HFFc6 (cell line): ENCODE data around the gene KISS1R. TPM values are rescaled to one million over a fixed set of nuclear protein-coding genes. Genes with fewer than 3 reads are reported as not detected.
"Not testable (repeated sequence)": the region's sequence is repeated elsewhere in the genome, so short reads cannot be mapped to it uniquely, and the experiment has no call there.

Experiments used
- DNase-seq: peaks from one replicate; pipeline ENCODE4 v3.0.0-alpha.2; 2018
- H3K27ac Mint-ChIP-seq: 2 replicates; pipeline ENCODE4 v1.8.0; 2020; ENCODE audit warnings: mild to moderate bottlenecking, mixed read lengths
- H3K27me3 Mint-ChIP-seq: 2 replicates; pipeline ENCODE4 v1.8.0; 2021; ENCODE audit warnings: mild to moderate bottlenecking, moderate library complexity, mixed read lengths; ENCODE audit not compliant: insufficient read depth
- H3K36me3 Mint-ChIP-seq: 2 replicates; pipeline ENCODE4 v1.8.0; 2021; ENCODE audit warnings: low read depth, mixed read lengths
- H3K4me1 Mint-ChIP-seq: 2 replicates; pipeline ENCODE4 v1.8.0; 2020; ENCODE audit warnings: low read depth, mixed read lengths
- H3K4me3 Mint-ChIP-seq: 2 replicates; pipeline ENCODE4 v1.8.0; 2020; ENCODE audit warnings: mild to moderate bottlenecking, moderate library complexity, mixed read lengths
- H3K9me3 Mint-ChIP-seq: 2 replicates; pipeline ENCODE4 v1.8.0; 2020; ENCODE audit warnings: mild to moderate bottlenecking, mixed read lengths
- total RNA-seq, 6 experiments: library from RNA; stranded (reverse); fragmentation: NEBNext Ultra II Directional; extraction: Animal tissue kit (Norgen Biotek cat#: 25700); gene quantifications; 2 replicates in 1 of 6; 3 replicates in 5 of 6; pipeline ENCODE4 v1.2.3, GENCODE V29; 2021
- TF ChIP-seq, protein P1 (sequence below): fragments of 200-600 bp; sonication (generic); IDR thresholded peaks from 2 replicates; pipeline ENCODE4 v1.5.0; 2021; ENCODE audit warnings: antibody characterized with exemption, mild to moderate bottlenecking

Gene KISS1R
- total RNA-seq, 6 experiments from 2014 or later: not detected

DNA sequence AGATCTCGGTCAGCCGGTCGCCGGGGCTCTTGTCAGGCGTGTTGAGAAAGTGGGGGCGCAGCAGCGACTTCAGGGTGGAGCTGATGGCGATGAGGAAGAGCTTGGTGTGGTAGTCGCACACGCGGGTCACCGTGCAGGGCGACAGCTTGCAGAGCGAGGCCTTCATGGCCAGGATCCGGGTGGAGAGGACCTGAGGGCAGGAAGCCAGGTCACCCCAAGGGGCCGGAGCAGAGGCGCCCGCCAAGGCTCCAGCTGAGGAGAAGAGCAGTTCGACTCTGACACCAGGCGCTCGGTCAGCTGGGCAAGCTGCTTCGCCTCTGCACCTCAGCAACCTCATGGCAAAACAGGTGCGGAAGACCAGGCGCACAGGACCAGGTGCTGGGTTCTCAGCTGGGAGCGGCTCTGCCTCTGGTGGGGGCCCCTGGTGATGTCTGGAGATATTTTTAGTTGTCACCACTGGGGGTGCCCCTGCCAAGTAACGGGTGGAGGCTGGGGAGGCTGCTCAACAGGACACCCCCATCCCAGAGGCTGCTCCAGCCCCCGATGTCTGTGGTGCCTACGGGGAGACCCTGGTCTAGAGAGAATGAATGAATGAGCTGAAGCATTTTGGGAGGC lies 41.8 kb upstream of the KISS1R start:
- H3K4me3 Mint-ChIP-seq: no peak overlapping the region
- H3K36me3 Mint-ChIP-seq: peaks cover 7% of the 10 kb centered on the region; the same call in 1 of the 2 replicates
- TF ChIP-seq, protein P1, sequence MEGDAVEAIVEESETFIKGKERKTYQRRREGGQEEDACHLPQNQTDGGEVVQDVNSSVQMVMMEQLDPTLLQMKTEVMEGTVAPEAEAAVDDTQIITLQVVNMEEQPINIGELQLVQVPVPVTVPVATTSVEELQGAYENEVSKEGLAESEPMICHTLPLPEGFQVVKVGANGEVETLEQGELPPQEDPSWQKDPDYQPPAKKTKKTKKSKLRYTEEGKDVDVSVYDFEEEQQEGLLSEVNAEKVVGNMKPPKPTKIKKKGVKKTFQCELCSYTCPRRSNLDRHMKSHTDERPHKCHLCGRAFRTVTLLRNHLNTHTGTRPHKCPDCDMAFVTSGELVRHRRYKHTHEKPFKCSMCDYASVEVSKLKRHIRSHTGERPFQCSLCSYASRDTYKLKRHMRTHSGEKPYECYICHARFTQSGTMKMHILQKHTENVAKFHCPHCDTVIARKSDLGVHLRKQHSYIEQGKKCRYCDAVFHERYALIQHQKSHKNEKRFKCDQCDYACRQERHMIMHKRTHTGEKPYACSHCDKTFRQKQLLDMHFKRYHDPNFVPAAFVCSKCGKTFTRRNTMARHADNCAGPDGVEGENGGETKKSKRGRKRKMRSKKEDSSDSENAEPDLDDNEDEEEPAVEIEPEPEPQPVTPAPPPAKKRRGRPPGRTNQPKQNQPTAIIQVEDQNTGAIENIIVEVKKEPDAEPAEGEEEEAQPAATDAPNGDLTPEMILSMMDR: no peak
- H3K9me3 Mint-ChIP-seq: no peaks in the 10 kb centered on the region
- no peak overlapping the region for H3K27ac Mint-ChIP-seq
- H3K27me3 Mint-ChIP-seq: peaks cover 4% of the 10 kb centered on the region
- DNase-seq: no peak
- peaks cover 1% of the 10 kb centered on the region for H3K4me1 Mint-ChIP-seq

DNA sequence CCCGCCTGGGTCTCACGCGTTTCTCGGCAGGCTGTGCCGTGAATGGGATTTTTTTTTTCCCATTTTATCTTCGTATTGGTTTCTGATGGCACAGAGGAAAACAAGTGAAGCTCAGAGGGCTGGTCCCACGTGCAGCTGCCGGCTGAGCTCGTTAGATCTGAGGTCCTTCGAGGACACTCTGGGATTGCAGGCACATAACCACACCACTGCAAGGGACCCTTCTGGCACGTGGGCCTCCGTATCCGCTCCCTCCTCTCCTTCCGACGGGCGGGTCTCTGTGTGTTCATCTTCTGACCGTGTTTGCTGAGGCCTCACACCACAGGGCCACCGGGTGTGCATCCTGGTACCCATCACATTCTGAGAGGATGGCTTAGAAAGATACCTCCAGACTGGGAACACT lies 41.0 kb upstream of the KISS1R start:
- TF ChIP-seq, protein P1: no peak
- peaks cover 10% of the 10 kb centered on the region for H3K36me3 Mint-ChIP-seq
- DNase-seq: no peak
- no peaks in the 10 kb centered on the region for H3K9me3 Mint-ChIP-seq
- H3K27ac Mint-ChIP-seq: no peak overlapping the region
- no peaks in the 10 kb centered on the region for H3K4me1 Mint-ChIP-seq
- H3K4me3 Mint-ChIP-seq: no peak overlapping the region
- peaks cover 4% of the 10 kb centered on the region; the same call in 1 of the 2 replicates for H3K27me3 Mint-ChIP-seq

DNA sequence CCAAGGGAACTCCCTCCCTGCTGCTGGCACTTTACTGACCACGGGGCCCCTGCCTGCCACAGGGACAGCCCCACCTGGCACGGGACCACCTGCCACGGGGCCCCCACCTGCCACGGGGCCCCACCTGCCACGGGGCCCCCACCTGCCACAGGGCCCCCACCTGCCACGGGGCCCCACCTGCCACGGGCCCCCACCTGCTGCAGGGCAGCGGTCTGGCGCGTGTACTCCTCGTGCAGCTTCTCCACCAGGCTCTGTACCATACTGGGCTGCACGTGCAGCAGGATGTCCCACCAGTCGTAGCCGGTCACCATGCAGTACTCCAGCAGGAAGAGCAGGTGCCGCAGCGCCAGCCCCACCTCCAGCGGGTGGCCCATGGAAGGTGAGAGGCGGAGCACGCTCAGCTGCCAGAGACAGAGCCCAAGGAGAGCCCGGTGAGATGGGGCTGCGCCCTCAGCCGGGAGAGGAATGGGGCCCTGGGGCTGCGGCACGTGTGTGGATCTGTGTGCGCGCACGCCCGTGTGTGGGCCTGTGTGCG lies 40.3 kb upstream of the KISS1R start:
- peaks cover 4% of the 10 kb centered on the region; the same call in 1 of the 2 replicates for H3K27me3 Mint-ChIP-seq
- H3K4me3 Mint-ChIP-seq: no peak overlapping the region
- no peaks in the 10 kb centered on the region for H3K9me3 Mint-ChIP-seq
- H3K36me3 Mint-ChIP-seq: peaks cover 17% of the 10 kb centered on the region
- no peaks in the 10 kb centered on the region for H3K4me1 Mint-ChIP-seq
- H3K27ac Mint-ChIP-seq: no peak overlapping the region
- no peak for DNase-seq
- TF ChIP-seq, protein P1: no peak

DNA sequence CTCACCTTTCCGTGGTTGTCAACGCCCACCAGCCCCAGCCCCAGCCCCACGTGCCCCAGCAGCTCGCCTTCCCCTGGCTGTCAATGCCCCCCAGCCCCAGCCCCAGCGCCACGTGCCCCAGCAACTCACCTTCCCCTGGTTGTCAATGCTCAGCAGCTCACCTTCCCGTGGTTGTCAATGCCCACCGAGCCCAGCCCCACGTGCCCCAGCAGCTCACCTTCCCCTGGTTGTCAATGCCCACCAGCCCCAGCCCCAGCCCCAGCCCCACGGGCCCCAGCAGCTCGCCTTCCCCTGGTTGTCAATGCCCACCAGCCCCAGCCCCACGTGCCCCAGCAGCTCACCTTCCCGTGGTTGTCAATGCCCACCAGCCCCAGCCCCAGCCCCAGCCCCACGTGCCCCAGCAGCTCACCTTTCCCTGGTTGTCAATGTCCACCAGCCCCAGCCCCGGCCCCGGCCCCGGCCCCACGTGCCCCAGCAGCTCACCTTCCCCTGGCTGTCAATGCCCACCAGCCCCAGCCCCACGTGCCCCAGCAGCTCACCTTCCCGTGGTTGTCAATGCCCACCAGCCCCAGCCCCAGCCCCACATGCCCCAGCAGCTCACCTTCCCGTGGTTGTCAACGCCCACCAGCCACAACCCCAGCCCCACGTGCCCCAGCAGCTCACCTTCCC lies 39.0 kb upstream of the KISS1R start:
- not testable (repeated sequence) for H3K27ac Mint-ChIP-seq, H3K27me3 Mint-ChIP-seq, H3K9me3 Mint-ChIP-seq, H3K4me3 Mint-ChIP-seq, H3K4me1 Mint-ChIP-seq, DNase-seq
- H3K36me3 Mint-ChIP-seq: peaks cover 24% of the 10 kb centered on the region

DNA sequence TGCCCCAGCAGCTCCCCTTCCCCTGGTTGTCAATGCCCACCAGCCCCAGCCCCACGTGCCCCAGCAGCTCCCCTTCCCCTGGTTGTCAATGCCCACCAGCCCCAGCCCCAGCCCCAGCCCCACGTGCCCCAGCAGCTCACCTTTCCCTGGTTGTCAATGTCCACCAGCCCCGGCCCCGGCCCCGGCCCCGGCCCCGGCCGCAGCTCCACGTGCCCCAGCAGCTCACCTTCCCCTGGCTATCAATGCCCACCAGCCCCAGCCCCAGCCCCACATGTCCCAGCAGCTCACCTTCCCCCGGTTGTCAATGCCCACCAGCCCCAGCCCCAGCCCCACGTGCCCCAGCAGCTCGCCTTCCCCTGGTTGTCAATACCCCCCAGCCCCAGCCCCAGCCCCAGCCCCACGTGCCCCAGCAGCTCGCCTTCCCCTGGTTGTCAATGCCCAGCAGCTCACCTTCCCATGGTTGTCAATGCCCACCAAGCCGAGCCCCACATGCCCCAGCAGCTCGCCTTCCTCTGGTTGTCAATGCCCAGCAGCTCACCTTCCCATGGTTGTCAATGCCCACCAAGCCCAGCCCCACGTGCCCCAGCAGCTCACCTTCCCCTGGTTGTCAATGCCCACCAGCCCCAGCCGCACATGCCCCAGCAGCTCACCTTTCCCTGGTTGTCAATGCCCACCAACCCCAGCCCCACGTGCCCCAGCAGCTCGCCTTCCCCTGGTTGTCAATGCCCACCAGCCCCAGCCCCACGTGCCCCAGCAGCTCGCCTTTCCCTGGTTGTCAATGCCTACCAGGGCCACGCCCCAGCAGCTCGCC lies 38.2 kb upstream of the KISS1R start:
- peaks cover 24% of the 10 kb centered on the region for H3K36me3 Mint-ChIP-seq
- not testable (repeated sequence) for H3K27ac Mint-ChIP-seq, H3K27me3 Mint-ChIP-seq, DNase-seq, H3K9me3 Mint-ChIP-seq, H3K4me1 Mint-ChIP-seq, H3K4me3 Mint-ChIP-seq

DNA sequence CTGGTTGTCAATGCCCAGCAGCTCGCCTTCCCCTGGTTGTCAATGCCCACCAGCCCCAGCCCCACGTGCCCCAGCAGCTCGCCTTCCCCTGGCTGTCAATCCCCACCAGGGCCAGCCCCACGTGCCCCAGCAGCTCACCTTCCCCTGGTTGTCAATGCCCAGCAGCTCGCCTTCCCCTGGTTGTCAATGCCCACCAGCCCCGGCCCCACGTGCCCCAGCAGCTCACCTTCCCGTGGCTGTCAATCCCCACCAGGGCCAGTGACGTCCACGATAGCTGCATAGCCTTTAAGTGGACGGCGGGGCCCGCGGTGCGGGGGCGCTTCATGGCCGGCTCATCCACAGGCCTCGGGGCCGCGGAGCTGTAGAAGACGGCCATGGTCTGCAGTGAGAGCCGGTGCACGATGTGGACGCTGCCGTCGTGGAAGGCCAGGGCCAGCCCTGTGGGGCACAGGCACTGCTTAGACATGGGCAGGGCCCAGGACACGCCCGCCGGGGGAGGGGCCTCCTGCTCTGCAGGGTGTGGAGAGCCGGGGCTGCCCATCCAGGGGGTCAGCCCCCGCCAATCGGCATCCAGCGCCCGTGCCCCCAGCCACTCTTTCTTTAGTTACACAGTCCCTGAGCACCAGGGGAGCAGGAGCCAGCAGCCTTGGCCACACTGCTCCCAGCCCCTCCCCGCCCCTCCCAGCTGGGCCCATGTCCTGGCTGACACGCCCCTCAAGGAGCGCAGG lies 37.3 kb upstream of the KISS1R start:
- H3K36me3 Mint-ChIP-seq: peaks cover 24% of the 10 kb centered on the region
- H3K4me3 Mint-ChIP-seq: no peak overlapping the region
- H3K27me3 Mint-ChIP-seq: peaks cover 1% of the 10 kb centered on the region; the same call in 1 of the 2 replicates
- H3K27ac Mint-ChIP-seq: no peak overlapping the region
- no peaks in the 10 kb centered on the region for H3K4me1 Mint-ChIP-seq
- H3K9me3 Mint-ChIP-seq: no peaks in the 10 kb centered on the region
- no peak for DNase-seq
- TF ChIP-seq, protein P1: no peak
